ENCODE data around the gene GRPEL1. TPM values are rescaled to one million over a fixed set of nuclear protein-coding genes. Genes with fewer than 3 reads are reported as not detected.

The GRPEL1 gene
- total RNA-seq, 1 experiment from 2014 or later = 80.1 TPM

DNA sequence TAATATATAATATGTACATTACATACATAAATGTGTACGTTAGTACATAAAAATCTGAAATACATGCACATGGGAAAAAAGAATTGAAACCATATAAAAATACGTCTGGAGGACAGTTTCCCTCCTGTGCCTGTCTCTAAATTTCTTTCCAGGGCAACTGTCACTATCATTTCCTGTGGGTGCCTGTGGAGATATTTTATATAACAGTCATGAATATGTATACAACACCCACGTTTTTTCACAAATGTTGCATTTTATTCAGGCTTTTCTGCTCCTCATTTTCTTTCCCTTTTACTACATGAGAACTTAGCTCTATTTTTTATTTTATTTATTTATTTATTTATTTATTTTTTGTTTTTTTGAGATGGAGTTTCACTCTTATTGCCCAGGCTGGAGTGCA is 24.2 kb upstream of the GRPEL1 start:
- ChIA-PET CTCF (interaction anchor here (1.0 kb wide), 1 partner anchor 9 kb away, joined by 4 read pairs; no protein-coding TSS in a partner anchor), POLR2A (no interaction called here), RAD21 (ENCODE audit: low non-redundant PET in 1 of 2, low total read pairs in 2 of 2, uncharacterized antibody in 2 of 2, unreplicated experiment in 2 of 2) (no interaction called here)
- H4K20me1 ChIP-seq (ENCODE audit: insufficient read depth) = no peaks in the 10 kb centered on the region
- TF ChIP-seq CBX3 (IDR thresholded peaks at IDR 0.05; ENCODE audit: low read depth) (no peak), CEBPB (IDR thresholded peaks at IDR 0.05; ENCODE audit: low read depth) (no peak), SRF (IDR thresholded peaks at IDR 0.05; ENCODE audit: low read depth) (no peak), EZH2phosphoT487 (IDR thresholded peaks at IDR 0.05; ENCODE audit: borderline replicate concordance) (no peak), YY1 (IDR thresholded peaks at IDR 0.05; ENCODE audit: extremely low read depth, insufficient replicate concordance, low read depth, low read length) (no peak), TCF7L2 (IDR thresholded peaks at IDR 0.05; ENCODE audit: borderline replicate concordance, extremely low read depth, insufficient read depth, insufficient read length) (no peak), EGR1 (IDR thresholded peaks at IDR 0.05; ENCODE audit: low read depth) (no peak), SIN3A (IDR thresholded peaks at IDR 0.05; ENCODE audit: low read depth) (no peak)
- no peak overlapping the region for H3K4me3 ChIP-seq (replicated peaks in 1 of 2; ENCODE audit: low read depth in 1 of 2, low read length in 2 of 2)
- no peaks in the 10 kb centered on the region for H3K9me2 ChIP-seq (ENCODE audit: insufficient read depth)
- peaks cover 4% of the 10 kb centered on the region; the same call in 1 of the 2 replicates for H3K27me3 ChIP-seq (ENCODE audit: insufficient read depth, low read length)
- no peaks in the 10 kb centered on the region for H3K79me2 ChIP-seq (ENCODE audit: insufficient read depth, low read length)
- H3K4me2 ChIP-seq (ENCODE audit: low read length) = no peak overlapping the region
- H3K36me3 ChIP-seq (ENCODE audit: control insufficient read depth in 1 of 2, insufficient read depth in 2 of 2, low read length in 2 of 2) = no peaks in the 10 kb centered on the region
- no peak for ATAC-seq
- H2AFZ ChIP-seq (ENCODE audit: low read depth, low read length, poor library complexity, severe bottlenecking) = no peak overlapping the region
- H3K4me1 ChIP-seq (ENCODE audit: control insufficient read depth in 1 of 2, insufficient read depth in 2 of 2, low read length in 2 of 2) = peaks cover 0 to 2% of the 10 kb centered on the region in 2 experiments; a peak in 2 of 4 replicates
- no peak for DNase-seq (ENCODE audit: low read depth, low spot score)
- H3K9me3 ChIP-seq (ENCODE audit: control insufficient read depth in 1 of 2, insufficient read depth in 1 of 2, low read depth in 1 of 2, low read length in 2 of 2) = no peaks in the 10 kb centered on the region
- no TSS peak for BruUV-seq (replicated peaks)
- intact Hi-C loops (cut with micrococcal nuclease) = no loop called here
- H3K9ac ChIP-seq (ENCODE audit: low read length) = no peak overlapping the region
- H3K27ac ChIP-seq (ENCODE audit: low read depth, low read length) = no peak overlapping the region

GRCh38 chr4:7089213-7089986 is 21.5 kb upstream of the GRPEL1 start:
- Histone ChIP-seq H3K4me1 (ENCODE audit: control insufficient read depth in 1 of 2, insufficient read depth in 2 of 2, low read length in 2 of 2) (peaks cover 0 to 4% of the 10 kb centered on the region in 2 experiments; a peak in 2 of 4 replicates), H3K9me2 (ENCODE audit: insufficient read depth) (no peaks in the 10 kb centered on the region), H3K4me2 (ENCODE audit: low read length) (no peak overlapping the region), H3K4me3 (replicated peaks in 1 of 2; ENCODE audit: low read depth in 1 of 2, low read length in 2 of 2) (no peak overlapping the region), H3K79me2 (ENCODE audit: insufficient read depth, low read length) (no peaks in the 10 kb centered on the region), H3K9me3 (ENCODE audit: control insufficient read depth in 1 of 2, insufficient read depth in 1 of 2, low read depth in 1 of 2, low read length in 2 of 2) (no peaks in the 10 kb centered on the region), H3K9ac (ENCODE audit: low read length) (no peak overlapping the region), H3K27me3 (ENCODE audit: insufficient read depth, low read length) (peaks cover 12% of the 10 kb centered on the region; the same call in 1 of the 2 replicates), H2AFZ (ENCODE audit: low read depth, low read length, poor library complexity, severe bottlenecking) (no peak overlapping the region), H4K20me1 (ENCODE audit: insufficient read depth) (no peaks in the 10 kb centered on the region), H3K36me3 (ENCODE audit: control insufficient read depth in 1 of 2, insufficient read depth in 2 of 2, low read length in 2 of 2) (no peaks in the 10 kb centered on the region), H3K27ac (ENCODE audit: low read depth, low read length) (no peak overlapping the region)
- ATAC-seq (no peak), DNase-seq (ENCODE audit: low read depth, low spot score) (no peak)
- POLR2A ChIA-PET = no interaction called here
- RAD21 ChIA-PET (ENCODE audit: low non-redundant PET in 1 of 2, low total read pairs in 2 of 2, uncharacterized antibody in 2 of 2, unreplicated experiment in 2 of 2) = no interaction called here
- intact Hi-C loops (cut with micrococcal nuclease) = loop anchor here (10.0 kb wide), 1 partner anchor 205 kb away; no protein-coding TSS in a partner anchor
- BruUV-seq (replicated peaks) = no TSS peak
- CTCF ChIA-PET = interaction anchor here (2.6 kb wide), 1 partner anchor 12 kb away, joined by 9 read pairs; no protein-coding TSS in a partner anchor
- TF ChIP-seq POLR2AphosphoS5 (IDR thresholded peaks at IDR 0.05; ENCODE audit: low read depth, low read length) = no peak
- TF ChIP-seq EZH2phosphoT487 (IDR thresholded peaks at IDR 0.05; ENCODE audit: borderline replicate concordance) = no peak
- no peak for TF ChIP-seq JUND (IDR thresholded peaks at IDR 0.05)
- no peak for TF ChIP-seq YY1 (IDR thresholded peaks at IDR 0.05; ENCODE audit: extremely low read depth, insufficient replicate concordance, low read depth, low read length)
- no peak for TF ChIP-seq EGR1 (IDR thresholded peaks at IDR 0.05; ENCODE audit: low read depth)
- no peak for TF ChIP-seq SRF (IDR thresholded peaks at IDR 0.05; ENCODE audit: low read depth)
- TF ChIP-seq ELF1 (IDR thresholded peaks at IDR 0.05; ENCODE audit: borderline replicate concordance, low read depth) = no peak
- TF ChIP-seq ATF3 (IDR thresholded peaks at IDR 0.05) = no peak
- TF ChIP-seq CBX3 (IDR thresholded peaks at IDR 0.05; ENCODE audit: low read depth) = no peak
- TF ChIP-seq TCF7L2 (IDR thresholded peaks at IDR 0.05; ENCODE audit: borderline replicate concordance, extremely low read depth, insufficient read depth, insufficient read length) = no peak
- no peak for TF ChIP-seq ZBTB33 (IDR thresholded peaks at IDR 0.05; ENCODE audit: extremely low read depth, insufficient replicate concordance, low read length)
- no peak for TF ChIP-seq ZFX (IDR thresholded peaks at IDR 0.05)
- TF ChIP-seq ZNF274 (IDR thresholded peaks at IDR 0.05; ENCODE audit: low read depth, low read length) = no peak
- TF ChIP-seq FOSL1 (IDR thresholded peaks at IDR 0.05; ENCODE audit: low read depth) = no peak
- TF ChIP-seq EZH2 (IDR thresholded peaks at IDR 0.05) = no peak
- no peak for TF ChIP-seq POLR2A (IDR thresholded peaks at IDR 0.05; ENCODE audit: borderline replicate concordance, extremely low read depth, insufficient read depth, insufficient read length)

Measured in HCT116 (cell line).